PC-3 (cell line): ENCODE results near the gene GSTO1. TPM values are rescaled to one million over a fixed set of nuclear protein-coding genes. Genes with fewer than 3 reads are reported as not detected.
A peak's percentile ranks its signal among the peaks of the same experiment; 100 is the strongest.

Source experiments
- ATAC-seq: fragments of 200-7000 bp; cut with Tn5 transposase; 2 replicates; pipeline ENCODE4 v1.9.1; 2020; ENCODE audit warnings: mild to moderate bottlenecking, moderate library complexity
- BruUV-seq: library from RNA; stranded (reverse); fragments of 400-500 nt; replicated peaks from 2 replicates; lab custom pipeline; 2021; lab: Mats Ljungman, UMichigan
- CTCF ChIA-PET: fragments of 300-600 bp; sonication (Branson Sonifier 250); formaldehyde crosslinking; loops from one replicate; lab custom pipeline; 2022; ENCODE audit warnings: antibody characterized with exemption; lab: Charles Lee
- POLR2A ChIA-PET: fragments of 300-600 bp; sonication (Branson Sonifier 250); formaldehyde crosslinking; loops from one replicate; lab custom pipeline; 2022; ENCODE audit warnings: antibody characterized with exemption; ENCODE audit not compliant: unreplicated experiment; lab: Charles Lee
- DNase-seq: peaks from one replicate; pipeline ENCODE4 v3.0.0-alpha.2; 2015
- H2AFZ ChIP-seq: fragments of 300-600 bp; sonication (generic); 2 replicates; pipeline ENCODE4 v1.6.0; 2016; ENCODE audit warnings: antibody characterized with exemption, low read length
- H3F3A ChIP-seq: fragments of 300-600 bp; sonication (generic); one replicate; pipeline ENCODE4 v1.6.0; 2017; ENCODE audit warnings: antibody characterized with exemption, low read length, control low read depth, mild to moderate bottlenecking; ENCODE audit not compliant: unreplicated experiment
- H3K27ac ChIP-seq: fragments of 300-600 bp; sonication (generic); 2 replicates; pipeline ENCODE4 v1.5.1; 2016; ENCODE audit warnings: mild to moderate bottlenecking, low read length
- H3K27me3 ChIP-seq: fragments of 300-600 bp; sonication (generic); 2 replicates; pipeline ENCODE4 v1.6.1; 2016; ENCODE audit warnings: low read length, mixed read lengths
- H3K36me3 ChIP-seq: fragments of 300-600 bp; sonication (generic); 2 replicates; pipeline ENCODE4 v1.6.1; 2016; ENCODE audit warnings: low read depth, mixed run types, low read length, mixed read lengths
- H3K4me1 ChIP-seq: fragments of 300-600 bp; sonication (generic); 2 replicates; pipeline ENCODE4 v1.5.1; 2016; ENCODE audit warnings: low read length; ENCODE audit not compliant: insufficient read depth
- H3K4me2 ChIP-seq: fragments of 300-600 bp; sonication (generic); 2 replicates; pipeline ENCODE4 v1.6.0; 2016; ENCODE audit warnings: low read length
- H3K4me3 ChIP-seq: fragments of 300-600 bp; sonication (generic); 2 replicates; pipeline ENCODE4 v1.5.1; 2016; ENCODE audit warnings: mild to moderate bottlenecking, low read length, mixed read lengths
- H3K79me2 ChIP-seq: fragments of 300-600 bp; sonication (generic); 2 replicates; pipeline ENCODE4 v1.6.1; 2017; ENCODE audit warnings: low read length, mixed read lengths
- H3K9ac ChIP-seq: fragments of 300-600 bp; sonication (generic); 2 replicates; pipeline ENCODE4 v1.6.0; 2016; ENCODE audit warnings: mild to moderate bottlenecking, low read length
- H3K9me2 ChIP-seq: fragments of 300-600 bp; sonication (generic); replicated peaks from 2 replicates; pipeline ENCODE4 v1.6.1; 2016; ENCODE audit warnings: mixed run types, low read length, mixed read lengths
- H3K9me3 ChIP-seq: fragments of 300-600 bp; sonication (generic); 2 replicates; pipeline ENCODE4 v1.6.1; 2016; ENCODE audit warnings: low read length, mixed read lengths
- H4K20me1 ChIP-seq: fragments of 300-600 bp; sonication (generic); 2 replicates; pipeline ENCODE4 v1.6.1; 2016; ENCODE audit warnings: low read length, mixed read lengths
- EZH2 ChIP-seq: fragments of 300-600 bp; sonication (generic); IDR thresholded peaks from one replicate; pipeline ENCODE4 v1.6.1; 2017; ENCODE audit warnings: antibody characterized with exemption, mild to moderate bottlenecking, low read length; ENCODE audit not compliant: unreplicated experiment
- EZH2phosphoT487 ChIP-seq: fragments of 300-600 bp; sonication (generic); IDR thresholded peaks from 2 replicates; pipeline ENCODE4 v1.6.1; 2018; ENCODE audit warnings: mild to moderate bottlenecking, antibody characterized with exemption, low read length, borderline replicate concordance
- intact Hi-C: fragments of 100-400 bp; cut with micrococcal nuclease; formaldehyde crosslinking; loops from 2 replicates; pipeline ENCODE4 v1.9.0; 2023
- total RNA-seq: library from RNA; depleted of rRNA; stranded (reverse); fragments of >200 nt; gene quantifications from 2 replicates; pipeline ENCODE4 v1.2.3, GENCODE V29; 2014
- TF ChIP-seq, protein P1 (sequence below): fragments of 300-600 bp; sonication (generic); conservative IDR thresholded peaks from 2 replicates; pipeline ENCODE4 v1.5.1; 2017; ENCODE audit warnings: antibody characterized with exemption, low read depth, mild to moderate bottlenecking, low read length

GSTO1 gene
- total RNA-seq, 1 experiment from 2014 or later, result 46.0 TPM

DNA sequence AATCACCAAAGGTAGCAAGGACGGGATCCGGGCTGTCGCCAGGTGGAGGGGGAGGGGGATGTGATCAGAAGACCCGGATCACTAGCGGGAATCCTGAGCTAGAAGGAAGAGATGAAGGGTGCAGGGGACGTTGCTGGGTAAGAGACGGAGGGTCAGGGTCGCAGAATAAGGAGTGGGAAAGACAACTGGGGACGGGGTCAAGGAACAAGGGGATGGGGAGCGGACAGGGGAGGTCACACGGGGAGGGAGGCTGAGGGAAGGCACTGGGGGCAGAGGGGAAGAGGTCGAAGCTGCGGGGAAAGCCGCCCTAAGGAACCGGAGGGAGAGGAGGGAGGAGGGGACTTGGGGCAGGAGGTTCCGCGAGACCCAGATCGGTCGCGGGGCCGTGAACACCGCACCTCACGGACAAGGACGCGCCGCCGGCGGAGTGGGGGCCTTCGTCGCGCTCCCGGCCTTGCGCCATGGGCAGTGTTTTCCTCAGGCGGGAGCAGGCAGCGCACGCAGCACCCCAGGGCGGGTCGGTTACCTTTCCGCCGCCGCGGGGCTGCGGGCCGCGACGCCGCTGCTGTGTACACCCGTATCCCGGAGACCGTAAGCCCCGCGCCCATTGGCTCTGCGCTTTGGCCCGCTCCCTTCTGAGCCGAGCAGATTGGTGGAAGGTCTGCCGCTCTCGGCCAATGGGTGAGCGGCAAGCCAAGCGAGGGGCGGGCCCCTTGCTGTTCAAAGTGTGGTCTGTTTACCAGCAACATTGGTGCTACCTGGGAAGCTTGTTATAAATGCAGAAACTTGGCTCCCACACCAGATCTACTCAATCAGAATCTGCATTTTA, 22.7 kb upstream of the GSTO1 start, which contains the start of gene CFAP43:
Gene CFAP43 (minus strand): TSS at position 581 of the 829 bp plus-strand sequence. CDS start 118 bp downstream, at position 463.
- Histone ChIP-seq H3K9ac (peak within 1 kb of the TSS; percentile 84), H3K27me3 (no peaks in the 10 kb centered on the region), H4K20me1 (no peaks in the 10 kb centered on the region), H3K4me2 (peak within 1 kb of the TSS; percentile 99), H3K4me3 (peak within 1 kb of the TSS; percentile 95), H3K79me2 (no peaks in the 10 kb centered on the region), H3K36me3 (no peaks in the 10 kb centered on the region), H3K9me3 (no peaks in the 10 kb centered on the region), H3K4me1 (no peaks in the 10 kb centered on the region), H3K27ac (no peak within 1 kb of the TSS), H2AFZ (peak within 1 kb of the TSS; percentile 98), H3K9me2 (no peaks in the 10 kb centered on the region), H3F3A (no peaks in the 10 kb centered on the region)
- peak; percentile 96 for DNase-seq
- ChIA-PET CTCF (interaction anchor here (0.6 kb wide), 1 partner anchor 111 kb away, joined by 10 read pairs; no protein-coding TSS in a partner anchor), POLR2A (no interaction called here)
- ATAC-seq, result peak; percentile 100
- BruUV-seq, result no TSS peak
- intact Hi-C loops, result no loop called here
- TF ChIP-seq EZH2phosphoT487, result no peak
- no peak for TF ChIP-seq EZH2
- TF ChIP-seq, protein P1, sequence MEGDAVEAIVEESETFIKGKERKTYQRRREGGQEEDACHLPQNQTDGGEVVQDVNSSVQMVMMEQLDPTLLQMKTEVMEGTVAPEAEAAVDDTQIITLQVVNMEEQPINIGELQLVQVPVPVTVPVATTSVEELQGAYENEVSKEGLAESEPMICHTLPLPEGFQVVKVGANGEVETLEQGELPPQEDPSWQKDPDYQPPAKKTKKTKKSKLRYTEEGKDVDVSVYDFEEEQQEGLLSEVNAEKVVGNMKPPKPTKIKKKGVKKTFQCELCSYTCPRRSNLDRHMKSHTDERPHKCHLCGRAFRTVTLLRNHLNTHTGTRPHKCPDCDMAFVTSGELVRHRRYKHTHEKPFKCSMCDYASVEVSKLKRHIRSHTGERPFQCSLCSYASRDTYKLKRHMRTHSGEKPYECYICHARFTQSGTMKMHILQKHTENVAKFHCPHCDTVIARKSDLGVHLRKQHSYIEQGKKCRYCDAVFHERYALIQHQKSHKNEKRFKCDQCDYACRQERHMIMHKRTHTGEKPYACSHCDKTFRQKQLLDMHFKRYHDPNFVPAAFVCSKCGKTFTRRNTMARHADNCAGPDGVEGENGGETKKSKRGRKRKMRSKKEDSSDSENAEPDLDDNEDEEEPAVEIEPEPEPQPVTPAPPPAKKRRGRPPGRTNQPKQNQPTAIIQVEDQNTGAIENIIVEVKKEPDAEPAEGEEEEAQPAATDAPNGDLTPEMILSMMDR, result no peak

DNA sequence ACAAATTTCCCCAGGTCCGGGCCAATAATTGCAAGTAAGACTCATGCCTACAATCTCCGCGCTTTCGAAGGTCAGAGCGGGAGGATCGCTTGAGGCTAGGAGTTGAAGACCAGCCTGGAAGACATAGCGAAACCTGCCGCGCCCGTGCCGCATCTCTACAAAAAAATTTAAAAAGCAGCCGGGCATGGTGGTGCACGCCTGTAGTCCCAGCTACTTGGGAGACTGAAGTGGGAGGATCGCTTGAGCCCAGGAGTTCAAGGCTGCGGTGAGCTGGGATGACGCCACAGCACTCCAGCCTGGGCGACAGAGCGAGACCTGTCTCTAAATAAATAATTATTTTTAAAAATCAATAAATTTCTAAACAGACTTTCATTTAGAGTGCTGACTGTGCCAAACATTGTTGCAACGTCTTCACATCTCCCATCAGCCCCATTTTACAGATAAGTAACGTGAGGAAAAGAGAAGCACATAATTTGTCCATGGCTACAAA, 22.0 kb upstream of the GSTO1 start:
- Histone ChIP-seq H3K9me3 (no peaks in the 10 kb centered on the region), H4K20me1 (no peaks in the 10 kb centered on the region), H2AFZ (peak overlapping the region; percentile 98), H3K79me2 (no peaks in the 10 kb centered on the region), H3K4me1 (no peaks in the 10 kb centered on the region), H3K27ac (no peak overlapping the region), H3K36me3 (no peaks in the 10 kb centered on the region), H3K27me3 (no peaks in the 10 kb centered on the region), H3K4me2 (peak overlapping the region; percentile 99), H3K9ac (peak overlapping the region; percentile 84; the same call in 1 of the 2 replicates), H3F3A (no peaks in the 10 kb centered on the region), H3K9me2 (no peaks in the 10 kb centered on the region), H3K4me3 (peak overlapping the region; percentile 95)
- ATAC-seq, result peak; percentile 28
- intact Hi-C loops, result no loop called here
- BruUV-seq, result no TSS peak
- no peak for DNase-seq
- CTCF ChIA-PET, result no interaction called here
- TF ChIP-seq, protein P1, result no peak
- TF ChIP-seq EZH2phosphoT487 (no peak), EZH2 (no peak)
- POLR2A ChIA-PET, result no interaction called here

DNA sequence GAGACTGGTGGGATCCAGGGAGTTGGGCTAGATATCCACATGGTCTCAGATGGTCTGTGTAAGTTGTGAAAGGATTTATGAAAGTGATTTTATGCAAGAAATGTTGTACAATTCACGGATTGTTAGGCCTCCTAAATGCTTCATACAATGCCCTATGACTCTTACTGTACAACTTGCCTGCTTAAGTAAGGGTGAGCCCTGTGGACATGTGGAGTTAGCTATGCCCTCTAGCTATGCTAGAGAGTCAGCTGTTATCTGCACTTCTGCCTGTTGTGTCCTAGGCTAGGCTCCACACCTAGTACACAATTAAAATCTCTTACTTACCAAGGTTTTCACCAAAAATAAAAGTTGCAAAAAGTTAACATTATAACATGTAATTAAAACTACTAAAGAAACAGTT, 20.9 kb upstream of the GSTO1 start:
- no peak for ATAC-seq
- CTCF ChIA-PET, result no interaction called here

More for the DNA sequence above, 20.9 kb upstream of the GSTO1 start:
- Histone ChIP-seq H2AFZ (0 out of 2 replicates have a peak overlapping the region, but pooled peaks have one; percentile 22), H3K9me3 (no peaks in the 10 kb centered on the region), H3K27ac (no peak overlapping the region), H3F3A (no peaks in the 10 kb centered on the region), H3K4me1 (no peaks in the 10 kb centered on the region), H3K9me2 (no peaks in the 10 kb centered on the region), H3K27me3 (no peaks in the 10 kb centered on the region), H3K36me3 (no peaks in the 10 kb centered on the region), H3K4me2 (no peak overlapping the region), H3K4me3 (no peak overlapping the region), H3K9ac (no peak overlapping the region), H4K20me1 (no peaks in the 10 kb centered on the region), H3K79me2 (no peaks in the 10 kb centered on the region)
- no peak for TF ChIP-seq EZH2
- TF ChIP-seq, protein P1, result no peak
- TF ChIP-seq EZH2phosphoT487, result no peak
- no TSS peak for BruUV-seq
- intact Hi-C loops, result no loop called here
- POLR2A ChIA-PET, result no interaction called here
- DNase-seq, result no peak
